ENCODE data around the gene ARHGAP33. TPM values are rescaled to one million over a fixed set of nuclear protein-coding genes. Genes with fewer than 3 reads are reported as not detected.

Gene ARHGAP33
- polyA plus RNA-seq, 1 donor (not counting 4 experiments of a cell fraction or from before 2014, with no cell fraction given): 0.49 TPM

DNA sequence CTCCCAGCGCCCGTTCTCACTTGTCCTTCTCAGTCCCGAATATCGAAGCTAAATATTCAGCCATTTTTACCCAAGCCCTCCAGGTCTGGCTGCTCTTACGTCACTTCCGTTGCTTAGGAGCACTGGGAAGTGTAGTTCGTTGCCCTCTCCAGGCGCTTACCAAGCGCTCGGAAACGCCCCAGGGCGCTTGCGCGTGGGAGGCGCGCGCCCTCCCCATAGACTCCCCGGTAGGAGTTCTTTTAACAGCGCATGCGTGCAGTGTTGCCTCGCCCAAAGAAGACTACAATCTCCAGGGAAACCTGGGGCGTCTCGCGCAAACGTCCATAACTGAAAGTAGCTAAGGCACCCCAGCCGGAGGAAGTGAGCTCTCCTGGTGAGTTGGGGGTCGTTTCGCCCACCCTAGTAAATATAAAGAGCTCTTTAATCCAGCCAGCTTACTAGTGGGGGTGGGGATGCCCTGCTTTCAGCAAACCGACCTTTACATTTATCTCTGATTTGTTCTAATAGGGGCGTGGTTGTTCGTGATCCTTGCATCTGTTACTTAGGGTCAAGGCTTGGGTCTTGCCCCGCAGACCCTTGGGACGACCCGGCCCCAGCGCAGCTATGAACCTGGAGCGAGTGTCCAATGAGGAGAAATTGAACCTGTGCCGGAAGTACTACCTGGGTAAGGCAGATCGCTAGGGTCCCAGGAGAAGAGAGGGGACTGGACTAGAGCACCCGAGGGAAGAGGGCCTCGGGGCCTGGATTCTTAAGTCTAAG, 29.9 kb upstream of the ARHGAP33 start, which contains the start of the genes PSENEN and U2AF1L4:
TSS of gene PSENEN (plus strand) at position 324 of the 759 bp plus-strand sequence. CDS start at position 604, 280 bp downstream.
TSS of gene U2AF1L4 (minus strand) at position 91 of the 759 bp plus-strand sequence. CDS start at position 64, 27 bp downstream.
- Histone ChIP-seq H3K9me3 (ENCODE audit: control insufficient read depth, low read depth, low read length) (no peaks in the 10 kb centered on the region), H3K4me2 (ENCODE audit: control insufficient read depth, extremely low read depth, insufficient read depth, low read depth, low read length) (peak within 1 kb of the TSS; percentile 92), H3K4me3 (ENCODE audit: control insufficient read depth in 2 of 3, extremely low read depth in 1 of 3, insufficient read depth in 2 of 3, low read depth in 1 of 3, low read length in 3 of 3) (peak within 1 kb of the TSS; percentile 65 to 100 (median 98)), H3K9ac (ENCODE audit: control insufficient read depth, extremely low read depth, insufficient read depth, low read length) (peak within 1 kb of the TSS; percentile 93), H3K27me3 (ENCODE audit: control insufficient read depth, extremely low read depth, insufficient read depth, low read length) (no peaks in the 10 kb centered on the region), H3K79me2 (ENCODE audit: control insufficient read depth, insufficient read depth, low read length) (peaks cover 30% of the 10 kb centered on the region), H3K27ac (ENCODE audit: control insufficient read depth, insufficient read depth, low read length) (peak within 1 kb of the TSS; percentile 94), H2AFZ (ENCODE audit: control insufficient read depth, low read length) (peak within 1 kb of the TSS; percentile 87), H4K20me1 (ENCODE audit: control insufficient read depth, extremely low read depth, insufficient read depth, low read length) (no peaks in the 10 kb centered on the region), H3K9me1 (ENCODE audit: control insufficient read depth, extremely low read depth, insufficient read depth, low read length) (no peaks in the 10 kb centered on the region), H3K4me1 (ENCODE audit: control insufficient read depth, extremely low read depth, insufficient read depth, low read length) (peaks cover 30% of the 10 kb centered on the region), H3K36me3 (ENCODE audit: control insufficient read depth in 2 of 2, extremely low read depth in 1 of 2, insufficient read depth in 2 of 2, low read length in 2 of 2) (peaks cover 6 to 10% of the 10 kb centered on the region in 2 experiments)
- TF ChIP-seq EZH2 (IDR thresholded peaks at IDR 0.05; ENCODE audit: low read length): no peak
- TF ChIP-seq, protein P1, sequence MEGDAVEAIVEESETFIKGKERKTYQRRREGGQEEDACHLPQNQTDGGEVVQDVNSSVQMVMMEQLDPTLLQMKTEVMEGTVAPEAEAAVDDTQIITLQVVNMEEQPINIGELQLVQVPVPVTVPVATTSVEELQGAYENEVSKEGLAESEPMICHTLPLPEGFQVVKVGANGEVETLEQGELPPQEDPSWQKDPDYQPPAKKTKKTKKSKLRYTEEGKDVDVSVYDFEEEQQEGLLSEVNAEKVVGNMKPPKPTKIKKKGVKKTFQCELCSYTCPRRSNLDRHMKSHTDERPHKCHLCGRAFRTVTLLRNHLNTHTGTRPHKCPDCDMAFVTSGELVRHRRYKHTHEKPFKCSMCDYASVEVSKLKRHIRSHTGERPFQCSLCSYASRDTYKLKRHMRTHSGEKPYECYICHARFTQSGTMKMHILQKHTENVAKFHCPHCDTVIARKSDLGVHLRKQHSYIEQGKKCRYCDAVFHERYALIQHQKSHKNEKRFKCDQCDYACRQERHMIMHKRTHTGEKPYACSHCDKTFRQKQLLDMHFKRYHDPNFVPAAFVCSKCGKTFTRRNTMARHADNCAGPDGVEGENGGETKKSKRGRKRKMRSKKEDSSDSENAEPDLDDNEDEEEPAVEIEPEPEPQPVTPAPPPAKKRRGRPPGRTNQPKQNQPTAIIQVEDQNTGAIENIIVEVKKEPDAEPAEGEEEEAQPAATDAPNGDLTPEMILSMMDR (optimal IDR thresholded peaks at IDR 0.05 in 1 of 3, IDR thresholded peaks at IDR 0.05 in 1 of 3, conservative IDR thresholded peaks at IDR 0.05 in 1 of 3; ENCODE audit: extremely low read depth in 1 of 3, insufficient read depth in 2 of 3, low read length in 3 of 3): no peak
- peak; percentile 68 for FAIRE-seq
- peak; percentile 96 for DNase-seq (ENCODE audit: low read depth, low spot score)
- dilution Hi-C loops (cut with MboI; ENCODE audit: extremely low pct_ligation_motif_present, low sequenced_read_pairs): no loop called here

DNA sequence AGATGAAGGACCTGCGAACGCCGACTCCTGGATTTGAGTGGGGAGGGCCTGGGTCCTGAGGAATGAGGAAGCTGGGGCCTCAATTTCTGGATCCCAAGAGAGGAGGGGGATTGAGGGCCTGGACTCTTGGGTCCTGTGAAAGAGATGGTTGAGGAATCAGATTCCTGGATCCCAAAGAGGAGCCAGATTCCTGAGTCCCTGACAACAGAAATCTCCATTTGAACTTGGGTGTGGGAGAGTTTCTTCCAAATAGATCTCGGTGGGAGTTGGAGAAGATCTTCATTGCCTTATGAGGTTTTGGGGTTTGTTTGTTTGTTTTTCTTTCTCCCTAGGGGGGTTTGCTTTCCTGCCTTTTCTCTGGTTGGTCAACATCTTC, 29.3 kb upstream of the ARHGAP33 start:
- no peaks in the 10 kb centered on the region for H3K9me3 ChIP-seq (ENCODE audit: control insufficient read depth, low read depth, low read length)
- H3K27ac ChIP-seq (ENCODE audit: control insufficient read depth, insufficient read depth, low read length): peak overlapping the region; percentile 94
- dilution Hi-C loops (cut with MboI; ENCODE audit: extremely low pct_ligation_motif_present, low sequenced_read_pairs): no loop called here
- peaks cover 26% of the 10 kb centered on the region for H3K4me1 ChIP-seq (ENCODE audit: control insufficient read depth, extremely low read depth, insufficient read depth, low read length)
- H2AFZ ChIP-seq (ENCODE audit: control insufficient read depth, low read length): no peak overlapping the region
- FAIRE-seq (no peak), DNase-seq (ENCODE audit: low read depth, low spot score) (no peak)
- TF ChIP-seq, protein P1 (optimal IDR thresholded peaks at IDR 0.05 in 1 of 3, IDR thresholded peaks at IDR 0.05 in 1 of 3, conservative IDR thresholded peaks at IDR 0.05 in 1 of 3; ENCODE audit: extremely low read depth in 1 of 3, insufficient read depth in 2 of 3, low read length in 3 of 3): no peak
- TF ChIP-seq EZH2 (IDR thresholded peaks at IDR 0.05; ENCODE audit: low read length): no peak
- peak overlapping the region; percentile 65 to 100 (median 98) for H3K4me3 ChIP-seq (ENCODE audit: control insufficient read depth in 2 of 3, extremely low read depth in 1 of 3, insufficient read depth in 2 of 3, low read depth in 1 of 3, low read length in 3 of 3)
- H3K9ac ChIP-seq (ENCODE audit: control insufficient read depth, extremely low read depth, insufficient read depth, low read length): peak overlapping the region; percentile 93
- H3K27me3 ChIP-seq (ENCODE audit: control insufficient read depth, extremely low read depth, insufficient read depth, low read length): no peaks in the 10 kb centered on the region
- peaks cover 30% of the 10 kb centered on the region for H3K79me2 ChIP-seq (ENCODE audit: control insufficient read depth, insufficient read depth, low read length)
- H3K4me2 ChIP-seq (ENCODE audit: control insufficient read depth, extremely low read depth, insufficient read depth, low read depth, low read length): peak overlapping the region; percentile 92
- H4K20me1 ChIP-seq (ENCODE audit: control insufficient read depth, extremely low read depth, insufficient read depth, low read length): no peaks in the 10 kb centered on the region
- H3K9me1 ChIP-seq (ENCODE audit: control insufficient read depth, extremely low read depth, insufficient read depth, low read length): no peaks in the 10 kb centered on the region
- H3K36me3 ChIP-seq (ENCODE audit: control insufficient read depth in 2 of 2, extremely low read depth in 1 of 2, insufficient read depth in 2 of 2, low read length in 2 of 2): peaks cover 6 to 11% of the 10 kb centered on the region in 2 experiments
